DMS 273 (cell line): ENCODE measurements around the gene VPS52.

Experiments
- DNase-seq: peaks from one replicate; lab custom pipeline; 2025; ENCODE audit not compliant: unreplicated experiment; lab: John Stamatoyannopoulos, UW

The VPS52 gene

DNA sequence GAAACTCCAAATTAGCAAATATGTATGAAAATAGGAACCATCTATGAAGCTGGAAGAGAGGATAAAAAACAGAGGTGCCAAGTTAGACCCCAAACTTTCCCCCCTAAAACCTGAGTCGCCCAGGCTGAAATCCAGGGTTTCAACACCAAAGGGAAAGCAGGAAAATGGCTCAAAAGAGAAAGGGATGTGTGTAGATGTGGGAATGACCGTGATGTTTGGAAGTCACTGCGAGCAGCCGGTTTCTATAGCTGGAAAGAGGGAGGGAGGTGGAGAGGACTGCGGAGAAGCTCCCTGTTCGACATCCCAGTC is 58.9 kb downstream of the VPS52 start:
- no peak for DNase-seq

DNA sequence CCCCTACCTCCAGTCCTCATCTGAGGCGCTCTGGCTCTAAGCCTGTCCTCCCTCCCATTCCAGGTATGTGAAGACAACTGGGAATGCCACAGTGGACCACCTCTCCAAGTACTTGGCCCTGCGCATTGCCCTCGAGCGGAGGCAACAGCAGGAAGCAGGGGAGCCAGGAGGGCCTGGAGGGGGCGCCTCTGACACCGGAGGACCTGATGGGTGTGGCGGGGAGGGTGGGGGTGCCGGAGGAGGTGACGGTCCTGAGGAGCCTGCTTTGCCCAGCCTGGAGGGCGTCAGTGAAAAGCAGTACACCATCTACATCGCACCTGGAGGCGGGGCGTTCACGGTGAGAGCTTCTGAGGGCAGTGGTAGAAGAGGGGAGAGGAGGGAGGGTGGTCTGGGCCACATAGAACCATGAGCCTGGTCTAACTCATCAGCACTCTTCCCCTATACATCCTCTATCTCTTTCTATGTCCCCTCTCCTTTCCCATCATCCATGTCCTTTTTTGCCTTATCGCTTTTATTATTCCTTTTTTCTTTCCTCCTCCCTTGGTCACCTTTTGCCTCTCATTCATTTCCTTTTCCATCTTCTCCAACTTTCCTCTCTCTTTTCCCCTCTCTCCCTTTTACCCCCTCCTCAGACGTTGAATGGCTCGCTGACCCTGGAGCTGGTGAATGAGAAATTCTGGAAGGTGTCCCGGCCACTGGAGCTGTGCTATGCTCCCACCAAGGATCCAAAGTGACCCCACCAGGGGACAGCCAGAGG is 59.8 kb downstream of the VPS52 start:
- DNase-seq, result no peak

DNA sequence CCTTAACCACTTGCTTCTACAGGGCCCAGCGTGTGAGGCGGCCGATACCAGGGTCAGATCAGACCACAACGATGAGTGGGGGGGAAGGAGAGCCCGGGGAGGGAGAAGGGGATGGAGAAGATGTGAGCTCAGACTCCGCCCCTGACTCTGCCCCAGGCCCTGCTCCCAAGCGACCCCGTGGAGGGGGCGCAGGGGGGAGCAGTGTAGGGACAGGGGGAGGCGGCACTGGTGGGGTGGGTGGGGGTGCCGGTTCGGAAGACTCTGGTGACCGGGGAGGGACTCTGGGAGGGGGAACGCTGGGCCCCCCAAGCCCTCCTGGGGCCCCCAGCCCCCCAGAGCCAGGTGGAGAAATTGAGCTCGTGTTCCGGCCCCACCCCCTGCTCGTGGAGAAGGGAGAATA is 60.5 kb downstream of the VPS52 start:
- DNase-seq, result no peak

DNA sequence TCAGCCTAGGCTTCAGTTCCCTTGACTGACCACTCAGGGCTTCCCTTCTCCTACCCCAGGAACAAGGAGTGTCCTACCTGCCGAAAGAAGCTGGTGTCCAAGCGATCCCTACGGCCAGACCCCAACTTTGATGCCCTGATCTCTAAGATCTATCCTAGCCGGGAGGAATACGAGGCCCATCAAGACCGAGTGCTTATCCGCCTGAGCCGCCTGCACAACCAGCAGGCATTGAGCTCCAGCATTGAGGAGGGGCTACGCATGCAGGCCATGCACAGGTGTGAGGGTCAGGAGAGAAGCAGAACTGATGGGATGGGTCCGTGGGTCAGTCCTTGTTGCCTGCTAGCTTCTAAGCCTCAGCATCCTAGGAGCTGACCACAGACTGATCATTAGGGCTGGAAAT is 61.8 kb downstream of the VPS52 start:
- DNase-seq, result no peak

DNA sequence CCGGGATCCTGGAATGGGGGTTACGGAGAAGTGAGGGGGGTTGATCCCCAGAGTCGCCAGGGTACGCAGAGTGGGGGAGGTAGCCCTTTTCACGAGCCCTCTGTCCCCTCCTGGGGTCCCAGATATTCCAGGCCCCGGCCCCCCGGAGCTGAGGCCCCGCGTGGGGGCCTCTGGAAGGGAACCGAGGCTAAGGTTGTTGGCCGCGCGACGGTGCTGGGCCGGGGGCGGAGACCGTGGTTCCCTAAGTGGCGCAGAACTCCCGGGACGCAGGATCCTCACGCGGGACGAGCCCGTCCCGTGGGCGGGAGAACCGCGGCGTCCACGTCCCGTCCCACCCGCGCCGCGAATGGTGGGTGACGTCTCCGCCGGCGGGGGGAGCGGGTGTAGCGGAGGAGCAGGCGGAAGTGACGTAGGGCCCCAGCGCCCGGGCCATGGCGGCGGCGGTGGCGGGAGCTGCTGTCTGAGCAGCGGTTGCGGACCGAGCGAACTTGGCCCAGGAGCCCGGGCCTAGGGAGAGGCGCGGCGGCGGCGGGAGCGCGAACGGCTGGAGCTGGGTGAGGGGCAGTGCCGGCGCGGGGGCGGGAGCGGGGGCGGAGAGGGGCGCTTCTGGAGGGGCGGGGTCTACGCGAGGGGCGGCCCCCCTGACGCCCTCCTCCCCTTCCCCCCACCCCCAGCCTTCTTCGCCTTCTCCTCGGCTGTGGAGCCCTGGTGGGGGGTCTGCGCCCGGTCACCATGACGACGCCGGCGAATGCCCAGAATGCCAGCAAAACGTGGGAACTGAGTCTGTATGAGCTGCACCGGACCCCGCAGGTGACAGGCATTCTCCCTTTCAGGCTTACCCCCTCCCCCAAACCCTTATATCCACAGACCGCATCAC is 63.3 kb downstream of the VPS52 start, which contains the start of gene RING1:
TSS of gene RING1 (plus strand) at position 410 of the 877 bp plus-strand sequence. CDS start at position 733, 323 bp downstream.
- DNase-seq, result peak; percentile 86

DNA sequence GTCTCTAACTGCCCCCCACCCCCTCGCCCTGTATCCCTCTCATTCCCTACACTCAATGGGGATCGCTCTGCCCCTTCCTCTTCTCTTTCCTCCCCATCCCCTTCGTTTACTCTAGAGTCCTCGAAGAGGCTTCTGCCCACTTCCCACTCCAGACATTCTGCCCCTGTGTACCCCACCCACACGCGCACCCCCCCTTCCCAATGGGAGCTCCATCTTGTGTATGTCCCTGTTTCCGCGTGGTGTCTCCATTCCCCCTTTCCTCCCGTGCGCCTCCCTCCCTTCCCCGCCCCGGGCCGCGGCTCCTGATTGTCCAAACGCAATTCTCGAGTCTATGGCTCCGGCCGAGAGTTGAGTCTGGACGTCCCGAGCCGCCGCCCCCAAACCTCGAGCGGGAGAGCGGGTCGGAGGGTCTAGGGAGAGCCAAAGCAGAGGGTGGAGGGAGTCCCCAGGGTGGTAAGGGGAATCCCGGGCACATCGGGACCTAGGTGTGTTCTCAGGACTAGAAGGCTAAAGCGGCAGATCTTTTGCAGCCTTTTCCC is 64.1 kb downstream of the VPS52 start:
- peak; percentile 76 for DNase-seq

DNA sequence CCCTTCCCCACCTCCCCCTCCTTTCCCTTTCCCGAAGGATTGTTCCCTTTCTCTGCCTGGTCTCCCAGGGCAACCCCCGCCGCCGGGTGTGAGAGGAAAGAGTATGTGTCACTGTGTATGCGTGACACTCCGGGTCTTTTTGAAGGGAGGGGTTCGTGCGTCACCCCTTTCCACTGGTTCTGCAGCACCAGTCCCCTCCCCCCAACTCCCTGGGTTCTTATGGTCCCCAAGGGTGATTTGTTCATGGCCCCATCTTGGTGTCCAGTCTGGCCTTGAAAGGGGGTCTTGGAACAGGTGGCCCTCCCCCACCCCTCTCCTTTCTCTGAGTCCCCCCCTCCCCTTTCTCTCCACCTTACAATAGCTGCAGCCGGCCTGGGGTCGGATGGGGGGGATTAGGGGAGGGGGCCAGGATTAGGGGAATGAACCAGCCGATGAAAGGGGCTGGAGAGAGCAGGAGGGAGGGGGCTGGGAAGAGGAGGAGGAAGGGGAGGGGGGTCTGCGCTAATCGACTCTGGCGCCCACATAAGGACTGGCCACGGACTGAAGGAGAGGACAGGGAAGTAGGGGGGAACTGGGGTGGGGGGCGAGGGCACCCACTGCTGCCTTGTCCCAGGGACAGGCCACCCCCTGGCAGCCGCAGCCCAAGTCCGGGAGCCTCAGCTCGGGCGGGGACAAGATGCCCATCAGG is 64.7 kb downstream of the VPS52 start:
- DNase-seq, result no peak

DNA sequence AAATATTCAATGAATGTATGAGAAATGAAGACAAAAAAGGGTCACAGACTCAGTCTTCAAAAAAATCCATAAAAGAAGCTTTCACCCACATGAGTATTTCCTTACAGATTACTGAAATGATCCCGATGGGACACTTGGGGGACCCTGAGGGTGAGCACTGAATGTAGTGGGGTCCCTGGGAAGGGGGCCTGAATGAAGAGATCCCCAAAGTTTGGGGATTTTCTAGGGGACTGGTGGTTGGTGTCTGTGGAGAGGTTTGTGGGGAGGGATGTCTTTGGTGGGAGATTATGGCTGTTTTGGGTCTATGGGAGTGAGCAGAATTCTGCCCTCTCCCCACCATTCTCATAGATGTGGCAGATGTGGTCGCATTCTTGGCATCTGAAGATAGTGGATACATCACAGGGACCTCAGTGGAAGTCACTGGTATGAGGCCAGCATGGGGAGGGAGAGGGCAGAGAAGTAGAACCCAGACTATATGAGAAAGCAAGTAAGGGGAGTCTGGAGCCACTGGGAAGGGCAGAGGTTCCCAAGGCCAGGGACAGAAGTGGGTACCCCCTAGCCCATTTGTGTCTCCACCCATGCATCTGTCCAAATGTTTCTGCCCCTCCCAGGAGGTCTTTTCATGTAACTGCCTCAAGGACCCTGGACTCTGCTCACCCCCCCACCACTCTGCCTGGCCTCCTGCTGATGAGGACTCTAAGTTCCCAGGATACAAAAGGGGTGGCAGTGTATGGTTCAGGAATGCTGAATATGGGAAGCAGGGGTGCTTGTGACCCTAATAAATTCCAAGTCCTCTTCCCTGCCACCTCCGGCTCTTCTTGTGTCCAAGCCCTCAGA is 65.4 kb downstream of the VPS52 start:
- DNase-seq, result peak; percentile 33

DNA sequence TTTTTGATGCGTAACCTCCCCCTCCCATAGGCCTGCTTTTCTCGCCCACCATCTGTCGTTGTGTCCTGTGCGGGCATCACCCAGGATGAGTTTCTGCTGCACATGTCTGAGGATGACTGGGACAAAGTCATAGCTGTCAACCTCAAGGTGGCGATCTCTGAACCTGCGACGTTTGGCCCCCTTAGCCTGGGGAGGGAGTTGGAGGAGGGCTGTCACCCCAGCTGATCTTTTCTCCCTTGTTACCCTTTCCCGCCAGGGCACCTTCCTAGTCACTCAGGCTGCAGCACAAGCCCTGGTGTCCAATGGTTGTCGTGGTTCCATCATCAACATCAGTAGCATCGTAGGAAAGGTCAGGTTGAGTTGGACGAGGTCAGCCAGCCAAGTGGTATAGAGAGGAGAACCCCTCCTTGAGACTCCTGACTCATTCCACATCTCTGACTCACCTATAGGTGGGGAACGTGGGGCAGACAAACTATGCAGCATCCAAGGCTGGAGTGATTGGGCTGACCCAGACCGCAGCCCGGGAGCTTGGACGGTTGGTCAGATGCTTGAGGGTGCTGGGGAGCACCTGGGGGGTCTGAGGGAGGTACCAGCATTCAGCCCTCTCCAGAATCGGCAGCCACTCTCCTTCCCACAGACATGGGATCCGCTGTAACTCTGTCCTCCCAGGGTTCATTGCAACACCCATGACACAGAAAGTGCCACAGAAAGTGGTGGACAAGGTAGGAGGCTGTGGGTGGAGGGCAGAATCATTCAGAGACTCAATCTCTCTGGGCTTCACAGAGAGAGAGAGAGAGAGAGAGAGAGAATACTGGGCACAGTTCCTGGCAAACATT is 66.3 kb downstream of the VPS52 start:
- DNase-seq, result peak; percentile 80

DNA sequence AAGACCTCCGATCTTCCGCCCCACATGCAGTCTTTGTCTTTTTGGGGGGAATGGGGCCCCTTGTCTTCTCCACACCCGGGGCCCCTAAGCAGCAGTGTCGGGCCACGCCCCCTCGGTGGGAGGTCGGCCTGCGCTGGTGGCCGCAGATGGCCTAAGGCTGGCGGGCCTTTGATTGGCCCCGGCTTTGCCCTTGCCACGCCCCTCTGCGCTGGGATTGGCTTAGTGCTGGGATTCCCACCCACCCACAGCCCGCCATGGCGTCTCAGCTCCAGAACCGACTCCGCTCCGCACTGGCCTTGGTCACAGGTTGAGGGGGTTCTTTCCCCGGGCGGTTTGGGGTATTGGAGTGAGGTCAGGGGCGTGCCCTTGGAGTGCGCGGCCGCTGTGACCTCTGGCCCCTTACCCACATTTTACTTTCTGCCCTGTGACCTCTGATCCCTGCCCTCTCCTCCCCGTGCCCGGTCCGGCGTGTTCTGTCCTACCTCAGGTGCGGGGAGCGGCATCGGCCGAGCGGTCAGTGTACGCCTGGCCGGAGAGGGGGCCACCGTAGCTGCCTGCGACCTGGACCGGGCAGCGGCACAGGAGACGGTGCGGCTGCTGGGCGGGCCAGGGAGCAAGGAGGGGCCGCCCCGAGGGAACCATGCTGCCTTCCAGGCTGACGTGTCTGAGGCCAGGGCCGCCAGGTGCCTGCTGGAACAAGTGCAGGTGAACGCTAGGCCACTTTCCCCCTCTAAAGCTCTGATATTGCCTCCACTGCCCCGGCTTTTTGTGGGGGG is 67.1 kb downstream of the VPS52 start, which contains the start of gene HSD17B8:
TSS of gene HSD17B8 (plus strand) at position 241 of the 776 bp plus-strand sequence. CDS start at position 255, 14 bp downstream.
- DNase-seq, result peak; percentile 98

DNA sequence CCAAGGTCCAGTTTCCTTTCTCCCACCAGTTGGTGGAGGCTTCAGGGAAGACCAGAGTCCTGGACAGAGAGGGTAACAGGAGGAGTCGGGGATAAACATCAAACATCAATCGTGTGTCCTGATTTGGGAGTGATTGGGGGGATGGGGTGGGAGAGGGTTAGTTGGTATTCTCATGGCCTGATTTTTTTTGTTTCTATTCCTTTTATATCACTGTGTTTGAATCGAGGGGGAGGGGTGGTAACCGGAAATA is 67.6 kb downstream of the VPS52 start:
- DNase-seq, result no peak

DNA sequence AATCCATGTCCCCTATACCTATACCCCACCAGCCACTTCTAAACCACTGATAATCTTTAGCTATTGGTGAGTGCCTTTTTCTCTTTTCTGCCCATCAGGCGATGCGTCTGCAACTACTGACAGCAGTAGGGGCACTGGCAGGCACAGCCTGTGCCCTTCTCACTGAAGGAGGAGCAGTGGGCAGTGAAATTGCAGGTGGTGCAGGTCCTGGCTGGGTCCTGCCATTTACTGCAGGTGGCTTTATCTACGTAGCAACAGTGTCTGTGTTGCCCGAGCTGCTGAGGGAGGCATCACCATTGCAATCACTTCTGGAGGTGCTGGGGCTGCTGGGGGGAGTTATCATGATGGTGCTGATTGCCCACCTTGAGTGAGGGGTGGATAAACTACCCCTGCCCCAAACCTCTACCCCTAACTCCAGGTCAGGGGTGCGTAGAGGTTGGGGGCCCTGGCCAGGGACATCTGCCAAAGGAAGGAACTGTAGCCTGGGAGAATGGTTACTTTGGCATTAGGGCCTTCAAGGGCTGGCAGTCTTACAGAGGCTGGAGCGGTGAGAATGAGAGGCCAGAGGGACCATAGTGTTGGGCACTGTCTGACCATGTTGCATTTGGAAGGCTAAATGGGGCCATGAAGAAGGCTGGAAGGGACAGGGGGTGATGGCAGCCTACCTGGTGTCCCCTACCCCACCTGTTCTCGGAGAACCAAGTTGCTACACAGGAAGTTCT is 68.1 kb downstream of the VPS52 start:
- DNase-seq, result no peak

DNA sequence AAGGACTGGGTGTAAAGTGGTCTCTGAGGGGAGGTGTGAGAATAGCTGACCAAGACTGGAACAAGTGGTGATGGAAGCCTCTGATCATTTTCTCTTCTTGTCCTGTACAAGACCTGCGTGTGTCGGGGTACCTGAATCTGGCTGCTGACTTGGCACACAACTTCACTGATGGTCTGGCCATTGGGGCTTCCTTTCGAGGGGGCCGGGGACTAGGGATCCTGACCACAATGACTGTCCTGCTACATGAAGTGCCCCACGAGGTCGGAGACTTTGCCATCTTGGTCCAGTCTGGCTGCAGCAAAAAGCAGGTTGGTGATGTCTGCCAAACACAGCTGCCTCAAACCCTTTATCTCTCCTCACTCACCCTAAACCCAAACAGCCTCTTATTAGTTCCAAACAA is 68.9 kb downstream of the VPS52 start:
- DNase-seq, result no peak

DNA sequence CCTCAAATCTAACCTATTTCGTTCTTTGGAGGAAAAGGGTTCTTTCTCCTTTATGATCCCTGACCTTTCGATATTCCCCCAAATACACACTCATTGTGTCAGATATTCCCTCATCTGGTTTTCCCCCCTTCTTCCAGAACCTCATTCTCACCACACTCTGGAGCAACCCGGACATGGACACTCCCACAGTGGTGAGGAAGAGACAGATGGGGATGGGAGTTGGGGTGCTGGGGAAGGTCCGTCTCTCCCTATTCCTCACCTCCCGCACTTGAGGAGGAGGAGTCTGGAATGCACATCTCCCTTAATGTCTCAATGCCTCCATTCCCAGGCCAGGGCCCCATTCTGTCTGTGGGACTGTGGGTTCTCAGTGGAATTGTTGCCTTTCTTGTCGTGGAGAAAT is 69.7 kb downstream of the VPS52 start:
- no peak for DNase-seq

DNA sequence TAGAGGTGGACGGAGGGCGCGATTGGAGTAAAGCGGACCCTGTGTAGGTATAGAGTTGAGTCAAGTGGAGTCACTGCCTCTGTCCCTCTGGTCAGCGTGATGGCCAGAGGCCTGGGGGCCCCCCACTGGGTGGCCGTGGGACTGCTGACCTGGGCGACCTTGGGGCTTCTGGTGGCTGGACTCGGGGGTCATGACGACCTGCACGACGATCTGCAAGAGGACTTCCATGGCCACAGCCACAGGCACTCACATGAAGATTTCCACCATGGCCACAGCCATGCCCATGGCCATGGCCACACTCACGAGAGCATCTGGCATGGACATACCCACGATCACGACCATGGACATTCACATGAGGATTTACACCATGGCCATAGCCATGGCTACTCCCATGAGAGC is 70.5 kb downstream of the VPS52 start:
- no peak for DNase-seq
